ENCODE results near the gene WDR31. TPM values are rescaled to one million over a fixed set of nuclear protein-coding genes. Genes with fewer than 3 reads are reported as not detected.

The WDR31 gene
- total and polyA plus RNA-seq, 2 of the 4 experiments (the other 2 are of a cell fraction): 0.29 to 0.36 TPM

DNA sequence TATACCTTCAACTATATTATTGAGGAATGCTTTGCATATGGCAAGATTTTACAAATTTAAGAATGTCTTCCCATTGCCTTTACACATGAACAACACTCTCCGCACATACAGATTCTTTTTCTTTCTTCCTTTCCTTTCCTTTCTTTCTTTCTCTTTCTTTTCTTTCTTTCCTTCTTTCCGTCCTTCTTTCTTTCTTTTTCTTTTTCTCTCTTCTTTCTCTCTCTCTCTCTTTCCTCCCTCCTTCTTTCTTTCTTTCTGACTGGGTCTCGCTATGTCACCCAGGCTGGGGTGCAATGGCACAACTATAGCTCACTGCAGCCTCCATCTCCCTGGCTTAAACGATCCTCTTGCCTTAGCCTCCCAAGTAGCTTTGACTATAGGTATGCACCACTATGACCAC lies 13.8 kb downstream of the WDR31 start:
- no peak overlapping the region for H2BK15ac ChIP-seq (ENCODE audit: low read depth, low read length)
- CTCF ChIA-PET: no interaction called here
- H3K4me2 ChIP-seq (ENCODE audit: low read depth, low read length): no peak overlapping the region
- H3K4me3 ChIP-seq (ENCODE audit: insufficient read depth, low read depth, low read length): no peak overlapping the region
- no peak overlapping the region for H4K8ac ChIP-seq (ENCODE audit: low read depth in 2 of 2, low read length in 2 of 2)
- 100% methylated on average over 1 of the region's 4 CpGs; no CpG with 5 or more reads in 1 of the 2 experiments for WGBS, 2 experiments (ENCODE audit: extremely low coverage in 2 of 2, insufficient read length in 1 of 2)
- no peak overlapping the region for H3K9ac ChIP-seq (ENCODE audit: low read depth, low read length)
- no peak overlapping the region for H4K5ac ChIP-seq (ENCODE audit: low read depth, low read length)
- H3K4me1 ChIP-seq (ENCODE audit: control insufficient read depth, insufficient read depth, low read length): no peaks in the 10 kb centered on the region
- no peaks in the 10 kb centered on the region for H3K79me1 ChIP-seq (ENCODE audit: low read depth in 1 of 2, low read length in 2 of 2)
- DNase-seq: no peak
- intact Hi-C loops (cut with micrococcal nuclease) (no loop called here), dilution Hi-C loops (cut with HindIII; ENCODE audit: low sequenced_read_pairs, unreplicated experiment) (no loop called here), in situ Hi-C loops (cut with MboI; ENCODE audit: low sequenced_read_pairs) (no loop called here)
- no TSS peak for BruUV-seq (replicated peaks)
- H3K4ac ChIP-seq (ENCODE audit: low read depth, low read length): no peak overlapping the region
- no peaks in the 10 kb centered on the region for H3K36me3 ChIP-seq (ENCODE audit: control insufficient read depth, insufficient read depth, low read length)
- H3K56ac ChIP-seq (ENCODE audit: extremely low read depth, insufficient read depth, low read length): no peak overlapping the region
- no peak overlapping the region for H4K91ac ChIP-seq (ENCODE audit: insufficient read depth, low read depth, low read length)
- no peak overlapping the region for H2BK20ac ChIP-seq (ENCODE audit: low read depth, low read length)
- no peak overlapping the region for H2AFZ ChIP-seq (replicated peaks; ENCODE audit: low read length, poor library complexity)
- H4K20me1 ChIP-seq (ENCODE audit: insufficient read depth, low read length): no peaks in the 10 kb centered on the region
- no peak overlapping the region for H3K14ac ChIP-seq (replicated peaks; ENCODE audit: low read depth, low read length)
- H3K9me3 ChIP-seq (ENCODE audit: control insufficient read depth, insufficient read depth, low read length): no peaks in the 10 kb centered on the region
- no peak overlapping the region for H2BK5ac ChIP-seq (ENCODE audit: low read depth, low read length, poor library complexity, severe bottlenecking)
- H3K27me3 ChIP-seq (ENCODE audit: control insufficient read depth, insufficient read depth, low read length): peaks cover 6% of the 10 kb centered on the region
- POLR2A ChIA-PET (ENCODE audit: unreplicated experiment): no interaction called here
- TF ChIP-seq POLR2A (IDR thresholded peaks at IDR 0.05; ENCODE audit: low read depth, low read length): no peak
- TF ChIP-seq MXI1 (IDR thresholded peaks at IDR 0.05; ENCODE audit: borderline replicate concordance, low read depth, low read length): no peak
- TF ChIP-seq MAFK (IDR thresholded peaks at IDR 0.05; ENCODE audit: low read depth, low read length): no peak
- TF ChIP-seq BHLHE40 (IDR thresholded peaks at IDR 0.05; ENCODE audit: low read depth, low read length): no peak
- no peak for TF ChIP-seq RCOR1 (IDR thresholded peaks at IDR 0.05; ENCODE audit: insufficient replicate concordance, low read length)
- TF ChIP-seq NFE2L2 (IDR thresholded peaks at IDR 0.05; ENCODE audit: low read depth, low read length): no peak
- TF ChIP-seq, protein P1, sequence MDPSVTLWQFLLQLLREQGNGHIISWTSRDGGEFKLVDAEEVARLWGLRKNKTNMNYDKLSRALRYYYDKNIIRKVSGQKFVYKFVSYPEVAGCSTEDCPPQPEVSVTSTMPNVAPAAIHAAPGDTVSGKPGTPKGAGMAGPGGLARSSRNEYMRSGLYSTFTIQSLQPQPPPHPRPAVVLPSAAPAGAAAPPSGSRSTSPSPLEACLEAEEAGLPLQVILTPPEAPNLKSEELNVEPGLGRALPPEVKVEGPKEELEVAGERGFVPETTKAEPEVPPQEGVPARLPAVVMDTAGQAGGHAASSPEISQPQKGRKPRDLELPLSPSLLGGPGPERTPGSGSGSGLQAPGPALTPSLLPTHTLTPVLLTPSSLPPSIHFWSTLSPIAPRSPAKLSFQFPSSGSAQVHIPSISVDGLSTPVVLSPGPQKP (IDR thresholded peaks at IDR 0.05; ENCODE audit: borderline replicate concordance, low read depth, low read length): no peak
- TF ChIP-seq CEBPB (IDR thresholded peaks at IDR 0.05; ENCODE audit: low read depth, low read length): no peak
- no peak for TF ChIP-seq FOS (IDR thresholded peaks at IDR 0.05; ENCODE audit: low read depth, low read length)
- no peak for TF ChIP-seq RAD21 (IDR thresholded peaks at IDR 0.05; ENCODE audit: low read length)
- TF ChIP-seq CHD1 (IDR thresholded peaks at IDR 0.05; ENCODE audit: low read depth, low read length): no peak
- TF ChIP-seq, protein P2, sequence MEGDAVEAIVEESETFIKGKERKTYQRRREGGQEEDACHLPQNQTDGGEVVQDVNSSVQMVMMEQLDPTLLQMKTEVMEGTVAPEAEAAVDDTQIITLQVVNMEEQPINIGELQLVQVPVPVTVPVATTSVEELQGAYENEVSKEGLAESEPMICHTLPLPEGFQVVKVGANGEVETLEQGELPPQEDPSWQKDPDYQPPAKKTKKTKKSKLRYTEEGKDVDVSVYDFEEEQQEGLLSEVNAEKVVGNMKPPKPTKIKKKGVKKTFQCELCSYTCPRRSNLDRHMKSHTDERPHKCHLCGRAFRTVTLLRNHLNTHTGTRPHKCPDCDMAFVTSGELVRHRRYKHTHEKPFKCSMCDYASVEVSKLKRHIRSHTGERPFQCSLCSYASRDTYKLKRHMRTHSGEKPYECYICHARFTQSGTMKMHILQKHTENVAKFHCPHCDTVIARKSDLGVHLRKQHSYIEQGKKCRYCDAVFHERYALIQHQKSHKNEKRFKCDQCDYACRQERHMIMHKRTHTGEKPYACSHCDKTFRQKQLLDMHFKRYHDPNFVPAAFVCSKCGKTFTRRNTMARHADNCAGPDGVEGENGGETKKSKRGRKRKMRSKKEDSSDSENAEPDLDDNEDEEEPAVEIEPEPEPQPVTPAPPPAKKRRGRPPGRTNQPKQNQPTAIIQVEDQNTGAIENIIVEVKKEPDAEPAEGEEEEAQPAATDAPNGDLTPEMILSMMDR (conservative IDR thresholded peaks at IDR 0.05; ENCODE audit: low read depth, low read length): no peak
- TF ChIP-seq MAZ (IDR thresholded peaks at IDR 0.05; ENCODE audit: borderline replicate concordance, low read depth, low read length): no peak
- H3K9me1 ChIP-seq (ENCODE audit: insufficient read depth, low read length): 0 out of 2 replicates have a peak, but pooled peaks cover 2% of the 10 kb centered on the region
- no peak overlapping the region for H3K27ac ChIP-seq (ENCODE audit: insufficient read depth, low read length)
- no peak overlapping the region for H3K23ac ChIP-seq (ENCODE audit: low read depth, low read length)
- H2AK5ac ChIP-seq (ENCODE audit: low read depth, low read length): no peak overlapping the region
- H3K18ac ChIP-seq (ENCODE audit: low read depth, low read length): no peak overlapping the region
- H2BK120ac ChIP-seq (ENCODE audit: low read depth, low read length): no peak overlapping the region
- ATAC-seq (ENCODE audit: low read depth): no peak
- H2AK9ac ChIP-seq (replicated peaks; ENCODE audit: low read depth, low read length, poor library complexity): no peak overlapping the region

Measured in IMR-90 (cell line).